HEK293 (cell line): ENCODE measurements around the gene CORO7.
A peak's percentile ranks its signal among the peaks of the same experiment; 100 is the strongest.

ENCODE experiments used
- CTCF ChIA-PET: fragments of 350-600 bp; formaldehyde crosslinking; extraction: SDS; loops from one replicate; lab custom pipeline; 2021; ENCODE audit warnings: antibody characterized with exemption; lab: Yijun Ruan, JAX
- POLR2A ChIA-PET: fragments of 300-600 bp; formaldehyde crosslinking; extraction: SDS; loops from one replicate; lab custom pipeline; 2020; ENCODE audit warnings: antibody characterized with exemption, inconsistent platforms; lab: Yijun Ruan, JAX
- H3K27ac ChIP-seq: fragments of 200-500 bp; sonication (Bioruptor generic); 2 replicates; pipeline ENCODE4 v1.5.1; 2014; ENCODE audit warnings: low read depth, low read length, control low read depth, inconsistent platforms; ENCODE audit errors: extremely low read depth
- H3K36me3 ChIP-seq, 2 experiments: fragments of 200-500 bp in 1 of 2; sonication (Bioruptor generic) in 1 of 2; 1 replicate in 1 of 2; 2 replicates in 1 of 2; pipeline ENCODE4 v1.5.1; 2014 to 2017; ENCODE audit warnings: inconsistent platforms in 2 of 2, low read length in 2 of 2; ENCODE audit not compliant: control insufficient read depth in 2 of 2, insufficient read depth in 1 of 2
- H3K4me1 ChIP-seq: fragments of 200-500 bp; sonication (Bioruptor generic); 2 replicates; pipeline ENCODE4 v1.5.1; 2014; ENCODE audit warnings: mild to moderate bottlenecking, low read length, inconsistent platforms; ENCODE audit not compliant: control insufficient read depth, insufficient read depth
- H3K4me3 ChIP-seq: 2 replicates; pipeline ENCODE4 v1.5.1; 2011; ENCODE audit warnings: low read depth, mild to moderate bottlenecking, control low read depth, low read length, moderate library complexity
- H3K9me3 ChIP-seq: fragments of 200-500 bp; sonication (Bioruptor generic); 2 replicates; pipeline ENCODE4 v1.5.1; 2014; ENCODE audit warnings: low read depth, low read length, inconsistent platforms; ENCODE audit not compliant: control insufficient read depth, insufficient read depth
- BCL11A ChIP-seq: fragments of 450-650 bp; formaldehyde crosslinking; IDR thresholded peaks from 2 replicates; pipeline ENCODE4 v1.5.1; 2016; ENCODE audit warnings: low read depth, missing biosample characterization, missing genetic modification characterization
- GLIS2 ChIP-seq: fragments of 450-650 bp; formaldehyde crosslinking; IDR thresholded peaks from 2 replicates; pipeline ENCODE4 v1.5.1; 2016; ENCODE audit warnings: missing biosample characterization, missing genetic modification characterization
- SP2 ChIP-seq: fragments of 450-650 bp; formaldehyde crosslinking; IDR thresholded peaks from 2 replicates; pipeline ENCODE4 v1.5.1; 2016; ENCODE audit warnings: missing biosample characterization, missing genetic modification characterization
- ZBTB7A ChIP-seq: fragments of 450-650 bp; formaldehyde crosslinking; IDR thresholded peaks from 2 replicates; pipeline ENCODE4 v1.5.1; 2016; ENCODE audit warnings: low read depth, missing biosample characterization, missing genetic modification characterization
- ZNF354C ChIP-seq: fragments of 450-650 bp; formaldehyde crosslinking; IDR thresholded peaks from 2 replicates; pipeline ENCODE4 v1.5.1; 2016; ENCODE audit warnings: missing biosample characterization, missing genetic modification characterization, low read depth, borderline replicate concordance
- ZNF366 ChIP-seq: fragments of 450-650 bp; formaldehyde crosslinking; conservative IDR thresholded peaks from 2 replicates; pipeline ENCODE4 v1.5.1; 2016; ENCODE audit warnings: missing biosample characterization, missing genetic modification characterization
- ZNF426 ChIP-seq: fragments of 450-650 bp; formaldehyde crosslinking; IDR thresholded peaks from 2 replicates; pipeline ENCODE4 v1.5.1; 2017; ENCODE audit warnings: missing biosample characterization, missing genetic modification characterization, mild to moderate bottlenecking, inconsistent platforms, moderate library complexity
- ZNF629 ChIP-seq: fragments of 450-650 bp; formaldehyde crosslinking; IDR thresholded peaks from 2 replicates; pipeline ENCODE4 v1.5.1; 2017; ENCODE audit warnings: missing biosample characterization, missing genetic modification characterization
- ZNF843 ChIP-seq: fragments of 450-650 bp; formaldehyde crosslinking; IDR thresholded peaks from 2 replicates; pipeline ENCODE4 v1.5.1; 2016; ENCODE audit warnings: missing biosample characterization, missing genetic modification characterization
- TF ChIP-seq, protein P1 (sequence below): fragments of 450-650 bp; formaldehyde crosslinking; optimal IDR thresholded peaks from 2 replicates; pipeline ENCODE3; 2016; ENCODE audit warnings: missing biosample characterization, mild to moderate bottlenecking, missing genetic modification characterization
- TF ChIP-seq, protein P2 (sequence below): fragments of 450-650 bp; formaldehyde crosslinking; conservative IDR thresholded peaks from 2 replicates; pipeline ENCODE4 v1.5.1; 2016; ENCODE audit warnings: low read depth, missing biosample characterization, missing genetic modification characterization
- TF ChIP-seq, protein P3 (sequence below): fragments of 450-650 bp; formaldehyde crosslinking; IDR thresholded peaks from 2 replicates; pipeline ENCODE4 v1.5.1; 2016; ENCODE audit warnings: missing biosample characterization, missing genetic modification characterization
- TF ChIP-seq, protein P4 (sequence below): fragments of 450-650 bp; formaldehyde crosslinking; IDR thresholded peaks from 2 replicates; pipeline ENCODE4 v1.5.1; 2016; ENCODE audit warnings: missing biosample characterization, missing genetic modification characterization
- TF ChIP-seq, protein P5 (sequence below): fragments of 450-650 bp; formaldehyde crosslinking; IDR thresholded peaks from 2 replicates; pipeline ENCODE4 v1.5.1; 2016; ENCODE audit warnings: missing biosample characterization, missing genetic modification characterization
- TF ChIP-seq, protein P6 (sequence below): fragments of 450-650 bp; formaldehyde crosslinking; IDR thresholded peaks from 2 replicates; pipeline ENCODE4 v1.5.1; 2016; ENCODE audit warnings: missing biosample characterization, missing genetic modification characterization
- TF ChIP-seq, protein P7 (sequence below): fragments of 450-650 bp; formaldehyde crosslinking; IDR thresholded peaks from 2 replicates; pipeline ENCODE4 v1.5.1; 2016; ENCODE audit warnings: missing biosample characterization, missing genetic modification characterization

Gene CORO7

DNA sequence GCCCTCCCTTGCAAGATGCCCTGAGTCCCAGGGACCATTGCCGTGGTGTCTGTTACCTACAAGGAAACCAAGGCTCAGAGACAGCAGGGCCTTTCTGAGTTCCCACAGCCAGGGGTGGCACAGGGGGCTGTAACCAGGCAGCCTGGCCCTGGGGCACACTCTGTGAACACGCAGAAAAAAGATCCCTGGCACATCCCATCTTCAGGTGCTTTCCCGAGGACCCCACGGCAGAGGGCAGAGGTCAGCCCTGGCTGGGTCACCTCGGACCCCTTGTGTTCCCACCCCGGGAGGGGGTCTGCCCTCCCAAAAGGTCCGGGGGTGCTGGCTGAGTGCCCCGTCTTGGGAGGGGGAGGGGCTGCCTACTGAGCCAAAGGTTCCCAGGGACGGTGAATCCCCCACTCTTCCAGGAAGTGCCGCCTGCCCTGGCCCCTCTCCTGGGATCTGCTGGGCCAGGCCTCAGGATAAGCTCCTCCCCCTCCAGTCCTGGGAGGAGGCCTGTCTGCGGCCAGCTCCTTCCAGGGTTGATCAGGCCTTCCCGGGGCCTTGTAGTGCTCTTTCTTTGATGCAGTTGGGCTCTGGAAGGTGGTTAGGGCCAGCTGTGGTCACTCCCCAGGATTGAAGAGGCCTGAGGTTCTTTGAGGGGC, 92.4 kb downstream of the CORO7 start:
- Histone ChIP-seq H3K4me1 (no peaks in the 10 kb centered on the region), H3K27ac (0 out of 2 replicates have a peak overlapping the region, but pooled peaks have one; percentile 16), H3K4me3 (no peak overlapping the region), H3K36me3 (no peaks in the 10 kb centered on the region), H3K9me3 (no peaks in the 10 kb centered on the region)
- ChIA-PET CTCF (no interaction called here), POLR2A (interaction anchor here (1.1 kb wide), 1 partner anchor 53 kb away, joined by 3 read pairs; no protein-coding TSS in a partner anchor)
- TF ChIP-seq, protein P1, sequence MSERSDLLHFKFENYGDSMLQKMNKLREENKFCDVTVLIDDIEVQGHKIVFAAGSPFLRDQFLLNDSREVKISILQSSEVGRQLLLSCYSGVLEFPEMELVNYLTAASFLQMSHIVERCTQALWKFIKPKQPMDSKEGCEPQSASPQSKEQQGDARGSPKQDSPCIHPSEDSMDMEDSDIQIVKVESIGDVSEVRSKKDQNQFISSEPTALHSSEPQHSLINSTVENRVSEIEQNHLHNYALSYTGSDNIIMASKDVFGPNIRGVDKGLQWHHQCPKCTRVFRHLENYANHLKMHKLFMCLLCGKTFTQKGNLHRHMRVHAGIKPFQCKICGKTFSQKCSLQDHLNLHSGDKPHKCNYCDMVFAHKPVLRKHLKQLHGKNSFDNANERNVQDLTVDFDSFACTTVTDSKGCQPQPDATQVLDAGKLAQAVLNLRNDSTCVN (tag by site-specific recombination) = peak; percentile 11
- TF ChIP-seq, protein P2, sequence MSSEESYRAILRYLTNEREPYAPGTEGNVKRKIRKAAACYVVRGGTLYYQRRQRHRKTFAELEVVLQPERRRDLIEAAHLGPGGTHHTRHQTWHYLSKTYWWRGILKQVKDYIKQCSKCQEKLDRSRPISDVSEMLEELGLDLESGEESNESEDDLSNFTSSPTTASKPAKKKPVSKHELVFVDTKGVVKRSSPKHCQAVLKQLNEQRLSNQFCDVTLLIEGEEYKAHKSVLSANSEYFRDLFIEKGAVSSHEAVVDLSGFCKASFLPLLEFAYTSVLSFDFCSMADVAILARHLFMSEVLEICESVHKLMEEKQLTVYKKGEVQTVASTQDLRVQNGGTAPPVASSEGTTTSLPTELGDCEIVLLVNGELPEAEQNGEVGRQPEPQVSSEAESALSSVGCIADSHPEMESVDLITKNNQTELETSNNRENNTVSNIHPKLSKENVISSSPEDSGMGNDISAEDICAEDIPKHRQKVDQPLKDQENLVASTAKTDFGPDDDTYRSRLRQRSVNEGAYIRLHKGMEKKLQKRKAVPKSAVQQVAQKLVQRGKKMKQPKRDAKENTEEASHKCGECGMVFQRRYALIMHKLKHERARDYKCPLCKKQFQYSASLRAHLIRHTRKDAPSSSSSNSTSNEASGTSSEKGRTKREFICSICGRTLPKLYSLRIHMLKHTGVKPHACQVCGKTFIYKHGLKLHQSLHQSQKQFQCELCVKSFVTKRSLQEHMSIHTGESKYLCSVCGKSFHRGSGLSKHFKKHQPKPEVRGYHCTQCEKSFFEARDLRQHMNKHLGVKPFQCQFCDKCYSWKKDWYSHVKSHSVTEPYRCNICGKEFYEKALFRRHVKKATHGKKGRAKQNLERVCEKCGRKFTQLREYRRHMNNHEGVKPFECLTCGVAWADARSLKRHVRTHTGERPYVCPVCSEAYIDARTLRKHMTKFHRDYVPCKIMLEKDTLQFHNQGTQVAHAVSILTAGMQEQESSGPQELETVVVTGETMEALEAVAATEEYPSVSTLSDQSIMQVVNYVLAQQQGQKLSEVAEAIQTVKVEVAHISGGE (tag by site-specific recombination) = no peak
- 0 out of 2 replicates have a peak, but pooled peaks have one; percentile 23 for TF ChIP-seq ZBTB7A
- no peak for TF ChIP-seq ZNF354C (tag by site-specific recombination)
- TF ChIP-seq, protein P3, sequence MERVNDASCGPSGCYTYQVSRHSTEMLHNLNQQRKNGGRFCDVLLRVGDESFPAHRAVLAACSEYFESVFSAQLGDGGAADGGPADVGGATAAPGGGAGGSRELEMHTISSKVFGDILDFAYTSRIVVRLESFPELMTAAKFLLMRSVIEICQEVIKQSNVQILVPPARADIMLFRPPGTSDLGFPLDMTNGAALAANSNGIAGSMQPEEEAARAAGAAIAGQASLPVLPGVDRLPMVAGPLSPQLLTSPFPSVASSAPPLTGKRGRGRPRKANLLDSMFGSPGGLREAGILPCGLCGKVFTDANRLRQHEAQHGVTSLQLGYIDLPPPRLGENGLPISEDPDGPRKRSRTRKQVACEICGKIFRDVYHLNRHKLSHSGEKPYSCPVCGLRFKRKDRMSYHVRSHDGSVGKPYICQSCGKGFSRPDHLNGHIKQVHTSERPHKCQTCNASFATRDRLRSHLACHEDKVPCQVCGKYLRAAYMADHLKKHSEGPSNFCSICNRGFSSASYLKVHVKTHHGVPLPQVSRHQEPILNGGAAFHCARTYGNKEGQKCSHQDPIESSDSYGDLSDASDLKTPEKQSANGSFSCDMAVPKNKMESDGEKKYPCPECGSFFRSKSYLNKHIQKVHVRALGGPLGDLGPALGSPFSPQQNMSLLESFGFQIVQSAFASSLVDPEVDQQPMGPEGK = no peak; the same call in 1 of the 2 replicates
- TF ChIP-seq, protein P4, sequence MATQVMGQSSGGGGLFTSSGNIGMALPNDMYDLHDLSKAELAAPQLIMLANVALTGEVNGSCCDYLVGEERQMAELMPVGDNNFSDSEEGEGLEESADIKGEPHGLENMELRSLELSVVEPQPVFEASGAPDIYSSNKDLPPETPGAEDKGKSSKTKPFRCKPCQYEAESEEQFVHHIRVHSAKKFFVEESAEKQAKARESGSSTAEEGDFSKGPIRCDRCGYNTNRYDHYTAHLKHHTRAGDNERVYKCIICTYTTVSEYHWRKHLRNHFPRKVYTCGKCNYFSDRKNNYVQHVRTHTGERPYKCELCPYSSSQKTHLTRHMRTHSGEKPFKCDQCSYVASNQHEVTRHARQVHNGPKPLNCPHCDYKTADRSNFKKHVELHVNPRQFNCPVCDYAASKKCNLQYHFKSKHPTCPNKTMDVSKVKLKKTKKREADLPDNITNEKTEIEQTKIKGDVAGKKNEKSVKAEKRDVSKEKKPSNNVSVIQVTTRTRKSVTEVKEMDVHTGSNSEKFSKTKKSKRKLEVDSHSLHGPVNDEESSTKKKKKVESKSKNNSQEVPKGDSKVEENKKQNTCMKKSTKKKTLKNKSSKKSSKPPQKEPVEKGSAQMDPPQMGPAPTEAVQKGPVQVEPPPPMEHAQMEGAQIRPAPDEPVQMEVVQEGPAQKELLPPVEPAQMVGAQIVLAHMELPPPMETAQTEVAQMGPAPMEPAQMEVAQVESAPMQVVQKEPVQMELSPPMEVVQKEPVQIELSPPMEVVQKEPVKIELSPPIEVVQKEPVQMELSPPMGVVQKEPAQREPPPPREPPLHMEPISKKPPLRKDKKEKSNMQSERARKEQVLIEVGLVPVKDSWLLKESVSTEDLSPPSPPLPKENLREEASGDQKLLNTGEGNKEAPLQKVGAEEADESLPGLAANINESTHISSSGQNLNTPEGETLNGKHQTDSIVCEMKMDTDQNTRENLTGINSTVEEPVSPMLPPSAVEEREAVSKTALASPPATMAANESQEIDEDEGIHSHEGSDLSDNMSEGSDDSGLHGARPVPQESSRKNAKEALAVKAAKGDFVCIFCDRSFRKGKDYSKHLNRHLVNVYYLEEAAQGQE = no peak
- TF ChIP-seq ZNF426 (tag by site-specific recombination) = no peak
- TF ChIP-seq SP2 = peak; percentile 31; the same call in 1 of the 2 replicates
- TF ChIP-seq ZNF629 (tag by site-specific recombination) = no peak
- TF ChIP-seq, protein P5, sequence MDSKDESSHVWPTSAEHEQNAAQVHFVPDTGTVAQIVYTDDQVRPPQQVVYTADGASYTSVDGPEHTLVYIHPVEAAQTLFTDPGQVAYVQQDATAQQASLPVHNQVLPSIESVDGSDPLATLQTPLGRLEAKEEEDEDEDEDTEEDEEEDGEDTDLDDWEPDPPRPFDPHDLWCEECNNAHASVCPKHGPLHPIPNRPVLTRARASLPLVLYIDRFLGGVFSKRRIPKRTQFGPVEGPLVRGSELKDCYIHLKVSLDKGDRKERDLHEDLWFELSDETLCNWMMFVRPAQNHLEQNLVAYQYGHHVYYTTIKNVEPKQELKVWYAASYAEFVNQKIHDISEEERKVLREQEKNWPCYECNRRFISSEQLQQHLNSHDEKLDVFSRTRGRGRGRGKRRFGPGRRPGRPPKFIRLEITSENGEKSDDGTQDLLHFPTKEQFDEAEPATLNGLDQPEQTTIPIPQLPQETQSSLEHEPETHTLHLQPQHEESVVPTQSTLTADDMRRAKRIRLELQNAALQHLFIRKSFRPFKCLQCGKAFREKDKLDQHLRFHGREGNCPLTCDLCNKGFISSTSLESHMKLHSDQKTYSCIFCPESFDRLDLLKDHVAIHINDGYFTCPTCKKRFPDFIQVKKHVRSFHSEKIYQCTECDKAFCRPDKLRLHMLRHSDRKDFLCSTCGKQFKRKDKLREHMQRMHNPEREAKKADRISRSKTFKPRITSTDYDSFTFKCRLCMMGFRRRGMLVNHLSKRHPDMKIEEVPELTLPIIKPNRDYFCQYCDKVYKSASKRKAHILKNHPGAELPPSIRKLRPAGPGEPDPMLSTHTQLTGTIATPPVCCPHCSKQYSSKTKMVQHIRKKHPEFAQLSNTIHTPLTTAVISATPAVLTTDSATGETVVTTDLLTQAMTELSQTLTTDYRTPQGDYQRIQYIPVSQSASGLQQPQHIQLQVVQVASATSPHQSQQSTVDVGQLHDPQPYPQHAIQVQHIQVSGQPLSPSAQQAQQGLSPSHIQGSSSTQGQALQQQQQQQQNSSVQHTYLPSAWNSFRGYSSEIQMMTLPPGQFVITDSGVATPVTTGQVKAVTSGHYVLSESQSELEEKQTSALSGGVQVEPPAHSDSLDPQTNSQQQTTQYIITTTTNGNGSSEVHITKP (tag by site-specific recombination) = peak; percentile 92
- TF ChIP-seq ZNF366 (tag by site-specific recombination) = no peak
- no peak for TF ChIP-seq GLIS2 (tag by site-specific recombination)
- TF ChIP-seq, protein P6, sequence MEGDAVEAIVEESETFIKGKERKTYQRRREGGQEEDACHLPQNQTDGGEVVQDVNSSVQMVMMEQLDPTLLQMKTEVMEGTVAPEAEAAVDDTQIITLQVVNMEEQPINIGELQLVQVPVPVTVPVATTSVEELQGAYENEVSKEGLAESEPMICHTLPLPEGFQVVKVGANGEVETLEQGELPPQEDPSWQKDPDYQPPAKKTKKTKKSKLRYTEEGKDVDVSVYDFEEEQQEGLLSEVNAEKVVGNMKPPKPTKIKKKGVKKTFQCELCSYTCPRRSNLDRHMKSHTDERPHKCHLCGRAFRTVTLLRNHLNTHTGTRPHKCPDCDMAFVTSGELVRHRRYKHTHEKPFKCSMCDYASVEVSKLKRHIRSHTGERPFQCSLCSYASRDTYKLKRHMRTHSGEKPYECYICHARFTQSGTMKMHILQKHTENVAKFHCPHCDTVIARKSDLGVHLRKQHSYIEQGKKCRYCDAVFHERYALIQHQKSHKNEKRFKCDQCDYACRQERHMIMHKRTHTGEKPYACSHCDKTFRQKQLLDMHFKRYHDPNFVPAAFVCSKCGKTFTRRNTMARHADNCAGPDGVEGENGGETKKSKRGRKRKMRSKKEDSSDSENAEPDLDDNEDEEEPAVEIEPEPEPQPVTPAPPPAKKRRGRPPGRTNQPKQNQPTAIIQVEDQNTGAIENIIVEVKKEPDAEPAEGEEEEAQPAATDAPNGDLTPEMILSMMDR (tag by site-specific recombination) = no peak
- peak; percentile 37; the same call in 1 of the 2 replicates for TF ChIP-seq BCL11A (tag by site-specific recombination)
- TF ChIP-seq ZNF843 (tag by site-specific recombination) = no peak
- TF ChIP-seq, protein P7, sequence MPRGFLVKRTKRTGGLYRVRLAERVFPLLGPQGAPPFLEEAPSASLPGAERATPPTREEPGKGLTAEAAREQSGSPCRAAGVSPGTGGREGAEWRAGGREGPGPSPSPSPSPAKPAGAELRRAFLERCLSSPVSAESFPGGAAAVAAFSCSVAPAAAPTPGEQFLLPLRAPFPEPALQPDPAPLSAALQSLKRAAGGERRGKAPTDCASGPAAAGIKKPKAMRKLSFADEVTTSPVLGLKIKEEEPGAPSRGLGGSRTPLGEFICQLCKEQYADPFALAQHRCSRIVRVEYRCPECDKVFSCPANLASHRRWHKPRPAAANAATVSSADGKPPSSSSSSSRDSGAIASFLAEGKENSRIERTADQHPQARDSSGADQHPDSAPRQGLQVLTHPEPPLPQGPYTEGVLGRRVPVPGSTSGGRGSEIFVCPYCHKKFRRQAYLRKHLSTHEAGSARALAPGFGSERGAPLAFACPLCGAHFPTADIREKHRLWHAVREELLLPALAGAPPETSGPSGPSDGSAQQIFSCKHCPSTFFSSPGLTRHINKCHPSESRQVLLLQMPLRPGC (tag by site-specific recombination) = no peak
